Ishikawa (cell line): Measurements from ENCODE around the gene CHURC1.

Experiments used
- CEBPB ChIP-seq: IDR thresholded peaks from 2 replicates; pipeline ENCODE4 v1.6.1; 2012
- CREB1 ChIP-seq: IDR thresholded peaks from 2 replicates; pipeline ENCODE4 v1.6.1; 2012; ENCODE audit warnings: low read depth
- EGR1 ChIP-seq: IDR thresholded peaks from 2 replicates; pipeline ENCODE4 v1.6.1; 2012
- EP300 ChIP-seq: IDR thresholded peaks from 2 replicates; pipeline ENCODE4 v1.6.1; 2012; ENCODE audit warnings: borderline replicate concordance
- FOXM1 ChIP-seq: IDR thresholded peaks from 2 replicates; pipeline ENCODE4 v1.6.1; 2012; ENCODE audit warnings: low read depth, borderline replicate concordance
- MAX ChIP-seq: IDR thresholded peaks from 2 replicates; pipeline ENCODE4 v1.6.1; 2012
- NFIC ChIP-seq: IDR thresholded peaks from 2 replicates; pipeline ENCODE4 v1.6.1; 2012
- RAD21 ChIP-seq: IDR thresholded peaks from 2 replicates; pipeline ENCODE4 v1.6.1; 2012; ENCODE audit warnings: low read depth
- TAF1 ChIP-seq: IDR thresholded peaks from 2 replicates; pipeline ENCODE4 v1.6.1; 2012; ENCODE audit warnings: low read depth, mild to moderate bottlenecking
- TCF12 ChIP-seq: IDR thresholded peaks from 2 replicates; pipeline ENCODE4 v1.6.1; 2012; ENCODE audit warnings: low read depth
- TEAD4 ChIP-seq: IDR thresholded peaks from 2 replicates; pipeline ENCODE4 v1.6.1; 2012
- YY1 ChIP-seq: IDR thresholded peaks from 2 replicates; pipeline ENCODE4 v1.6.1; 2012; ENCODE audit warnings: low read depth
- TF ChIP-seq, protein P1 (sequence below): IDR thresholded peaks from 2 replicates; pipeline ENCODE4 v1.6.1; 2012; ENCODE audit warnings: low read depth, mild to moderate bottlenecking

DNA sequence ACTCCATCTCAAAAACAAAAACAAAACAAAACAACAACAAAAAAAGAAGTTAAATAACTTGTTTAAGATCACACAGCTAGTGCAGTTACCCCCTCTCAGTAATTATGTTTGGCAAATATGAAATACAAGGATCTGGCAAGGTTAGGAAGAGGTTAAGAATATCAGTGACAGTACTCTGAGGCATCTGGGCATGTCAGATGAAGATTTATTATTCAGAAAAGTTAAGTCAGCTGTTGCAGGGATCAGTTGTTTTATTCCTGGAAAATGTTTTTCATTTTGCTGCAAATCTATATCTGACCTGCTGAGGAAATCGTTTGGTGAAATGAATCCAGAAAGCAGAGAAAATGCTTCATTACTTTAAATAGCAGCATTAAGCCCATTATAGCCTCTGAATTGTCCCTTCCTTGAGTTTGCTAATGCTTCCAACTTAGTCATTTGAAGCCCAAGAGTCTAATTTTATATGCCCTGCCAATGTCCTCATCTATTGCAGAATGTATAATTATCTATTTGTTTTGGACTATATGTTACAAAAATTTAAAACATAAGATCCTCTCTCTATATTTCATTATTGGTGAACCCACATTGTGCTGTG, 20.2 kb downstream of the CHURC1 start:
- TF ChIP-seq RAD21 (no peak), CREB1 (no peak), FOXM1 (no peak), TCF12 (no peak), EP300 (no peak), CEBPB (no peak), YY1 (no peak), NFIC (no peak), MAX (no peak), EGR1 (no peak), TAF1 (no peak), TEAD4 (no peak)
- TF ChIP-seq, protein P1, sequence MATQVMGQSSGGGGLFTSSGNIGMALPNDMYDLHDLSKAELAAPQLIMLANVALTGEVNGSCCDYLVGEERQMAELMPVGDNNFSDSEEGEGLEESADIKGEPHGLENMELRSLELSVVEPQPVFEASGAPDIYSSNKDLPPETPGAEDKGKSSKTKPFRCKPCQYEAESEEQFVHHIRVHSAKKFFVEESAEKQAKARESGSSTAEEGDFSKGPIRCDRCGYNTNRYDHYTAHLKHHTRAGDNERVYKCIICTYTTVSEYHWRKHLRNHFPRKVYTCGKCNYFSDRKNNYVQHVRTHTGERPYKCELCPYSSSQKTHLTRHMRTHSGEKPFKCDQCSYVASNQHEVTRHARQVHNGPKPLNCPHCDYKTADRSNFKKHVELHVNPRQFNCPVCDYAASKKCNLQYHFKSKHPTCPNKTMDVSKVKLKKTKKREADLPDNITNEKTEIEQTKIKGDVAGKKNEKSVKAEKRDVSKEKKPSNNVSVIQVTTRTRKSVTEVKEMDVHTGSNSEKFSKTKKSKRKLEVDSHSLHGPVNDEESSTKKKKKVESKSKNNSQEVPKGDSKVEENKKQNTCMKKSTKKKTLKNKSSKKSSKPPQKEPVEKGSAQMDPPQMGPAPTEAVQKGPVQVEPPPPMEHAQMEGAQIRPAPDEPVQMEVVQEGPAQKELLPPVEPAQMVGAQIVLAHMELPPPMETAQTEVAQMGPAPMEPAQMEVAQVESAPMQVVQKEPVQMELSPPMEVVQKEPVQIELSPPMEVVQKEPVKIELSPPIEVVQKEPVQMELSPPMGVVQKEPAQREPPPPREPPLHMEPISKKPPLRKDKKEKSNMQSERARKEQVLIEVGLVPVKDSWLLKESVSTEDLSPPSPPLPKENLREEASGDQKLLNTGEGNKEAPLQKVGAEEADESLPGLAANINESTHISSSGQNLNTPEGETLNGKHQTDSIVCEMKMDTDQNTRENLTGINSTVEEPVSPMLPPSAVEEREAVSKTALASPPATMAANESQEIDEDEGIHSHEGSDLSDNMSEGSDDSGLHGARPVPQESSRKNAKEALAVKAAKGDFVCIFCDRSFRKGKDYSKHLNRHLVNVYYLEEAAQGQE = no peak
